PC-9 (cell line): ENCODE measurements around the gene CBY2.

Experiments used
- CTCF ChIP-seq: fragments of 200-600 bp; sonication (generic); conservative IDR thresholded peaks from 2 replicates; pipeline ENCODE4 v1.6.1; 2017; ENCODE audit warnings: mixed run types, antibody characterized with exemption, mild to moderate bottlenecking, moderate library complexity
- EZH2 ChIP-seq: fragments of 200-600 bp; sonication (generic); IDR thresholded peaks from 2 replicates; pipeline ENCODE4 v1.8.0; 2017; ENCODE audit warnings: antibody characterized with exemption, low read depth

- TF ChIP-seq CTCF (no peak), EZH2 (no peak)
Measured at GRCh38 chr13:45670189-45670885, 31.8 kb upstream of the CBY2 start.
